ENCODE measurements around the gene DSTN. TPM values are rescaled to one million over a fixed set of nuclear protein-coding genes. Genes with fewer than 3 reads are reported as not detected.

The DSTN gene
- total RNA-seq, 1 experiment from 2014 or later, result 202 TPM

DNA sequence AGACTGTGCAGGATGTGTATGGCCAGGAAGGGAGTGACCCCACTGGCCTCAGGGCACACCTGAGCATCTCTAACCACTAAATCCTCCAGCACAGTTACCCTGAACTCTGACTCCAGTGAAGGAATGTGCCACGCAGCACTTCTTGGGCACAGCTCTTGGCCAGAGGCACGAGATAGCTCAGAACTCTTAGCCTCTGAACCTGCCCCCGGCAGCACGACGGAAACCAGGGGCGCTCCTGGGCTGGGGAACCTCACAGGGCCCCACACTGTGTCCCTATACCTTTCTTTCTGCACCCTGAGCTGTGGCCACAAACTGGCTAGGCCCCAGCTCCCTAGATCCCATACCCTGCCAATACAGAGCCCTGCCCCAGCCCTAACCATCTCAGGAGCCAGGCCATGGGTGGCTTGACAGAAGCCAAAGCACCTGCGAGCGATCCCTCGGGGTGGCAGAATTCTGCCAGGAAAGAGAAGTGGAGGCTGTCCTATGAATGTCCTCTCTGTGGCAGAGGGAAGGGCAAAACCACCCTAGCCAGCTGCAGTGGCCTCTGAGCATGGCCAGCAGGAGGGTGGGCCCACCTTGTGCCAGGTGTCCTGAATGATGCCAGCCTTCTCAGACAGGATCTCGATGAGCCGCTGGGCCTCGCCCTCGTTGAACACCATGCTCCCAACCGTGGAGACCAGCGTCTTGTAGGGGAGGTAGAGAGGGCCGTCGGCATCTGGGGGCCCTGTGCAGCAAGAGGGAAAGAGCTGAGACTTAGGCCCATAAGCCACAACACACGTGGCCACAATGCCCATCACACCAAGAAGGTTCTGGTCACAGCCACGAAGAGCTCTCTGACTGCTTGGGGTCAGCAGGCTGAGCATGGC lies 72.8 kb downstream of the DSTN start:
- H2AFZ ChIP-seq (ENCODE audit: low read depth, low read length, poor library complexity, severe bottlenecking), result no peak overlapping the region
- H3K9ac ChIP-seq (ENCODE audit: low read length), result no peak overlapping the region
- POLR2A ChIA-PET, result no interaction called here
- no peak overlapping the region for H3K4me3 ChIP-seq (replicated peaks in 1 of 2; ENCODE audit: low read depth in 1 of 2, low read length in 2 of 2)
- no peak overlapping the region for H3K27ac ChIP-seq (ENCODE audit: low read depth, low read length)
- intact Hi-C loops (cut with micrococcal nuclease), result no loop called here
- H3K79me2 ChIP-seq (ENCODE audit: insufficient read depth, low read length), result peaks cover 46% of the 10 kb centered on the region
- no peaks in the 10 kb centered on the region for H3K27me3 ChIP-seq (ENCODE audit: insufficient read depth, low read length)
- H4K20me1 ChIP-seq (ENCODE audit: insufficient read depth), result no peaks in the 10 kb centered on the region
- BruUV-seq (replicated peaks), result no TSS peak
- H3K9me3 ChIP-seq (ENCODE audit: control insufficient read depth in 1 of 2, insufficient read depth in 1 of 2, low read depth in 1 of 2, low read length in 2 of 2), result no peaks in the 10 kb centered on the region
- H3K36me3 ChIP-seq (ENCODE audit: control insufficient read depth in 1 of 2, insufficient read depth in 2 of 2, low read length in 2 of 2), result peaks cover 6 to 12% of the 10 kb centered on the region in 2 experiments; a peak in 2 of 4 replicates
- TF ChIP-seq FOSL1 (IDR thresholded peaks at IDR 0.05; ENCODE audit: low read depth), result no peak
- TF ChIP-seq YY1 (IDR thresholded peaks at IDR 0.05; ENCODE audit: extremely low read depth, insufficient replicate concordance, low read depth, low read length), result no peak
- TF ChIP-seq CBX3 (IDR thresholded peaks at IDR 0.05; ENCODE audit: low read depth), result no peak
- TF ChIP-seq RAD21 (IDR thresholded peaks at IDR 0.05; ENCODE audit: low read depth), result no peak
- no peak for TF ChIP-seq CEBPB (IDR thresholded peaks at IDR 0.05; ENCODE audit: low read depth)
- TF ChIP-seq POLR2AphosphoS5 (IDR thresholded peaks at IDR 0.05; ENCODE audit: low read depth, low read length), result no peak
- no peak for TF ChIP-seq EZH2 (IDR thresholded peaks at IDR 0.05)
- TF ChIP-seq SIN3A (IDR thresholded peaks at IDR 0.05; ENCODE audit: low read depth), result no peak
- TF ChIP-seq EGR1 (IDR thresholded peaks at IDR 0.05; ENCODE audit: low read depth), result no peak
- TF ChIP-seq, protein P1, sequence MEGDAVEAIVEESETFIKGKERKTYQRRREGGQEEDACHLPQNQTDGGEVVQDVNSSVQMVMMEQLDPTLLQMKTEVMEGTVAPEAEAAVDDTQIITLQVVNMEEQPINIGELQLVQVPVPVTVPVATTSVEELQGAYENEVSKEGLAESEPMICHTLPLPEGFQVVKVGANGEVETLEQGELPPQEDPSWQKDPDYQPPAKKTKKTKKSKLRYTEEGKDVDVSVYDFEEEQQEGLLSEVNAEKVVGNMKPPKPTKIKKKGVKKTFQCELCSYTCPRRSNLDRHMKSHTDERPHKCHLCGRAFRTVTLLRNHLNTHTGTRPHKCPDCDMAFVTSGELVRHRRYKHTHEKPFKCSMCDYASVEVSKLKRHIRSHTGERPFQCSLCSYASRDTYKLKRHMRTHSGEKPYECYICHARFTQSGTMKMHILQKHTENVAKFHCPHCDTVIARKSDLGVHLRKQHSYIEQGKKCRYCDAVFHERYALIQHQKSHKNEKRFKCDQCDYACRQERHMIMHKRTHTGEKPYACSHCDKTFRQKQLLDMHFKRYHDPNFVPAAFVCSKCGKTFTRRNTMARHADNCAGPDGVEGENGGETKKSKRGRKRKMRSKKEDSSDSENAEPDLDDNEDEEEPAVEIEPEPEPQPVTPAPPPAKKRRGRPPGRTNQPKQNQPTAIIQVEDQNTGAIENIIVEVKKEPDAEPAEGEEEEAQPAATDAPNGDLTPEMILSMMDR (IDR thresholded peaks at IDR 0.05 in 2 of 3, conservative IDR thresholded peaks at IDR 0.05 in 1 of 3; ENCODE audit: borderline replicate concordance in 1 of 3, insufficient read depth in 1 of 3, low read depth in 2 of 3, low read length in 2 of 3), result no peak
- no peak for TF ChIP-seq SP1 (IDR thresholded peaks at IDR 0.05; ENCODE audit: low read depth)
- TF ChIP-seq, protein P2, sequence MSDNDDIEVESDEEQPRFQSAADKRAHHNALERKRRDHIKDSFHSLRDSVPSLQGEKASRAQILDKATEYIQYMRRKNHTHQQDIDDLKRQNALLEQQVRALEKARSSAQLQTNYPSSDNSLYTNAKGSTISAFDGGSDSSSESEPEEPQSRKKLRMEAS (IDR thresholded peaks at IDR 0.05), result no peak
- no peak for TF ChIP-seq ZFX (IDR thresholded peaks at IDR 0.05)
- TF ChIP-seq ELF1 (IDR thresholded peaks at IDR 0.05; ENCODE audit: borderline replicate concordance, low read depth), result no peak
- no peak for TF ChIP-seq ZNF274 (IDR thresholded peaks at IDR 0.05; ENCODE audit: low read depth, low read length)
- TF ChIP-seq EZH2phosphoT487 (IDR thresholded peaks at IDR 0.05; ENCODE audit: borderline replicate concordance), result no peak
- H3K9me2 ChIP-seq (ENCODE audit: insufficient read depth), result no peaks in the 10 kb centered on the region
- no peak for ATAC-seq
- RAD21 ChIA-PET (ENCODE audit: low non-redundant PET in 1 of 2, low total read pairs in 2 of 2, uncharacterized antibody in 2 of 2, unreplicated experiment in 2 of 2), result no interaction called here
- CTCF ChIA-PET, result interaction anchor here (1.1 kb wide), 1 partner anchor 12 kb away, joined by 3 read pairs; no protein-coding TSS in a partner anchor
- H3K4me2 ChIP-seq (ENCODE audit: low read length), result no peak overlapping the region
- no peak for DNase-seq (ENCODE audit: low read depth, low spot score)
- H3K4me1 ChIP-seq (ENCODE audit: control insufficient read depth in 1 of 2, insufficient read depth in 2 of 2, low read length in 2 of 2), result no peaks in the 10 kb centered on the region
